Stimulated activated CD4-positive, alpha-beta T cell treated with anti-CD3 and anti-CD28 coated beads, Interleukin-1b, Interleukin-23, amount 100 ng/mL, for 24 hours (primary cell): ENCODE data around the gene STOX2.

Experiments
- DNase-seq, 4 experiments: peaks; one replicate each; pipeline ENCODE4 v3.0.0-alpha.2; 2020; ENCODE audit warnings: low read depth in 4 of 4, low spot score in 1 of 4

Gene STOX2

GRCh38 chr4:183888564-183888963, 16.5 kb upstream of the STOX2 start:
- DNase-seq = no peak

DNA sequence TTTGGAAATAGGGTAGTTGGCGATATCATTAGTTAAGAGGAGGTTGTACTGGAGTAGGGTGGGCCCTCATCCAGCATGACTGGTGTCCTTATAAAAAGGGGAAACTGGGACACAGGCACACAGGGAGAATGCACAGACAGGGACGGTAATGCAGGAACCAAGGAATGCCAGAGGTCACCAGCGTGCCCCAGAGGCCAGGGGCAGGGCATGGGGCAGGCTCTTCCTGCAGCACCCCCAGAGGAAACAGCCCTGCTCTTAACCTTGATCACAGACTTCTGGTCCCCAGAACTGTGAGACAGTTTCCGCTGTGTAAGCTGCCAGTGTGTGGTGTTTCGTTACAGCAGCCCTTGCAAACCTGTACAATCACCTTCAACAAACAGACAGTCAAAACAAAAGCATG, 15.9 kb upstream of the STOX2 start:
- no peak for DNase-seq

- no peak for DNase-seq
Observed at GRCh38 chr4:183897193-183897592, 7.9 kb upstream of the STOX2 start.

DNA sequence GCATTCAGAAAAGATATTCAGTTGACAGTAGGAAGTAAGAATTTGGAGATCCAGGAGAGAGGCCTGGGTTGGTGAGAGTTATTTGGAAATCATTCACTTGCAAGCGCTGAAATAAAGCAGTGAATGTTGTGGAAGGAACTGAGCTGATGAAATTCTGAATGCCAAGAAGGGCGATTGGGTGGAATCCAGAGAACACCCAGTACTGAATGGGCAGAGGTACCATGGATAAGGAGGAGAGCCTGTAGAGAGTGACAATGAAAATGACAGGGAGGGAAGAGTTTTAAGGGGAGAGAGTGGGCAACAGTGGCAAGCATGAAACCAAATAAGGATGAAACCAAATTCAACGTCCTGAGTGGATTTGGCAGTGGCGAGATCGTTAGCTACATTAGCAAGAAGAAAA, 6.7 kb upstream of the STOX2 start:
- DNase-seq = no peak

DNA sequence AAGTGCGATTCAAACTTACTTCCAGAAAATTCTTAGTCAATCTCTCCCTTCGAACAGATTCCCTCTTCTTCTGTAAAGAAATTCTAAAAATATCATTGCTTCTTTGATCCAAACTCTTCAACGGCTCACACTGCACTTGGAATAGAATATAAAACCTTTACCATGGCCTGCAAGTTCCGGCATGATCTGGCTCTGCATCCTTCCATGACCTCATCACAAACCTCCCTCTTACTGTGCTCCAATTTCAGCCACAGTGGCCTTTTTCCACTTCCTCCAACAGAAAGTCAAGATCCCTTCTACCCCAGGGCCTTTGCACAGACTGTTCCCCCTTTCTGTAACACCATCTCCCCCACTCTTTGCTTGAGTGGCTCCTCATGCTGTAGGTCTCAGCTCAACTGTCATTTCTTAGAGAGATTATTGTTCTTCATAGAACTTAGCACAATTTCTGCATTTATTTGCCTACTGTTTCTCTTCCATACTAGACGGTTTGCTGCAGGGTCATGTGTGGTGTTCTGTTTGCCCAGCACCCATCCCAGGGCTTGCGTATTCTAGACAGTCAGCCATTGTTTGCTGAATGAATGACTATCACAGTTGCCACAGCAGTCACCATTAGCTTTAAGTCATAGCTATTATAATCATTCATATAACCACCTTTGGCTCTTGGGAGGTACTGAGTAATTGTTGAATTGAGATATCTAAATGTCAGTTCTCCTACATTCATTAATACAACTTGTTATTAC, 1.9 kb upstream of the STOX2 start:
- no peak for DNase-seq

- no peak for DNase-seq
Observed at GRCh38 chr4:183905593-183906488, 734 bp downstream of the STOX2 start.

DNA sequence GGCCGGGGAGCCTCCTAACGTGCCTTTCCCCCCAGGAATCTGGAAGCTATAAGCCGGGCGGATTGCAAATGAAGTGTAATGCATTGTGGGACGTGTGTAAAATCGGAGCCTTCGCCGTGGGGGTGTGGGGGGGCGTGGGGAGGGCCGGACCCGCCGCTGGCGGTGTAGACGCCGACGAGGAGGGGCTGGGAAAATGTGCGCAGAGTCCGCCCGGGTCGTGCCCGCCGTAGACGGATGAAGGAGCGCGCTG, 1.3 kb downstream of the STOX2 start:
- no peak for DNase-seq

- DNase-seq = no peak
Observed at GRCh38 chr4:183906739-183907651, 1.9 kb downstream of the STOX2 start.

GRCh38 chr4:183907871-183908683, 3.0 kb downstream of the STOX2 start:
- DNase-seq = no peak

DNA sequence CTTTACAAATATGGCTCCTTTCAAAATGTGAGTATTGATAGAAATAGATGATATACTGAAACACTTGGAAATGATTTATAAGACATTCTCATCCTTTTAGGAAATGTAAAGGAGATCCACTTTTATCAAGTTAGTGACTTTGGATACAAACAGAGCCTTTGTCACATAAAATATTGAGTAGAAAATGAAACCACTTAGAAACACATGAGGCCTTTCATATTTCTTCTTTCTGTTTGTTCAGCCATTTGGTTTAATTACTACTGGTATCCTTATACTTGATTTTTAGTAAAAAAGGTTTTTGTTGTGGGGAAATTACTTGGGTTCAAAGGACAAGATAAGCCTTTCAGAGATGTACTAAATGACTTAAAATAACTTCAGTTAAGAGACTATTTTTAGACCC, 4.1 kb downstream of the STOX2 start:
- DNase-seq = no peak

- DNase-seq = no peak
Observed at GRCh38 chr4:183909801-183910200, 4.7 kb downstream of the STOX2 start.

GRCh38 chr4:183912585-183912984, 7.5 kb downstream of the STOX2 start:
- no peak for DNase-seq

DNA sequence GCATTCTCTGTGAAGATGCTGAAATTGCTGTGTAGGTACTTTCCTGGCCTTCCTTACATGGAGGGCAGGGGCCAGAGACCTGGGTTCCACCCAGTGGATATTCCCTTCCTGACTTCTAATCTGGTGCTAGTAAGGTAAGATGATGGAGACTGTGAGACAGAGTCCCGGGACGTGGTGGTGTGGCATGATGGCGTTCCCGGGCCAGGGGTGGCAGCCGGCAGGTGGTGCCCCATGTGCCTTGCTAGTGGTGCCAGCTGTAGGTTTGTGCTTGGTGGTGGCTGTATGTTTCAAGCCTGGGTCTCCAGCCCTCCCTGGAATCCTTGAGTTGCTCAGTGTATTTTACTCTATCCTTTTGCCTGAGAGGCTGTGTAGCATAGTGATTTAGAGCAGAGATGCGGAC, 10.9 kb downstream of the STOX2 start:
- no peak for DNase-seq

GRCh38 chr4:183918696-183919095, 13.6 kb downstream of the STOX2 start:
- no peak for DNase-seq

DNA sequence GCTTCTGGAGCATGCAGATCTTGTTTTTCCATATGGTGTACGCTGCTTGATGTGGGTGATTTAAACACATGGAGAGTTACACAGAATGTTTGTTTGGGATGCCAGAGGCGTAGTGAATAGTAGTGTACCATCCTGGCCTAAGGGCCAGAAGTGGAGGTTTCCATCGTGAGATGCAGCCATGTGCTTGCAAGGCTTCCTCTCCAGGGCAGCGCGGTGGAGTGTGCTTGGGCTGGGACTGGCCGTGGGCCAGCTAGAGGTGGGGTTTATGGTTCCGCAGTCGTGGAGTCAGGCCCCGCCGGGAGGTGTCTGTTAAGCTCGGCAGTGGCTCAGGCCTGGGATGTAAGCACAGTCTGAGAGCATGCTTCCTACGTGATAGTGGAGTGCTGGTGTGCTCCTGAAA, 14.0 kb downstream of the STOX2 start:
- DNase-seq = no peak

GRCh38 chr4:183920512-183920911, 15.4 kb downstream of the STOX2 start:
- no peak for DNase-seq

GRCh38 chr4:183921335-183921734, 16.2 kb downstream of the STOX2 start:
- DNase-seq = no peak

DNA sequence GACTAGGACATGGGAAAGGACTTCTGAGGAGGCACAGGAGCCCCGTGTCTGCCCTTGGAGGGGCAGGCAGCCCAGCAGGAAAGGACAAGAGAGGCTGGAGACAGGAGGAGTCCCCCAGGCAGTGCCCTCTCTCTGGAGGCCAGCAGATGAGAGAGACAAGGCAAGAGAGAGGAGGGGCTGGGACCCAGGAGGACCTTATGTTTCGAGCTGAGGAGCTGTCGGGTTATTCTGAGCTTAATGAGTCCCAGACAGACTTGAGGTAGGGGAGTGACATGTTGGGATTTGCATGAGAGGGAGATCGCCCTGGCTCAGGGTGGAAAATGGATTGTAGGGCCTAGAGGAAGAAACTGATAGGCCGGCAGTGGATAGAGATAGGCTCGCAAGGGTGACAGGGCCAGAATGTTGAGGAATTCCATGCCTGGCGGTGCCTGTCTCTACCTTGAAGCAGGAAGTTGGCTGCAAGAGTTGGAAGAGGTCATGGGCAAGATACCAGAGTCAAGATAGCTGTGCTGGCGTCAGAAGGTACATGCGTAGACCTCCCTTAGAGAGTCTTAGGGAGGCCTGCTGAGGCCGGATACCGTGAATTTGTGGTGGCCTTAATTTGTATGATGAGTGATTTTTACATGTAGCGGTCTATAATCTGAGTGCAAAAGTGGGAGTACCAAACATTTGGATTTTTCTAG, 19.4 kb downstream of the STOX2 start:
- DNase-seq = no peak

GRCh38 chr4:183926950-183927349, 21.8 kb downstream of the STOX2 start:
- DNase-seq = no peak

DNA sequence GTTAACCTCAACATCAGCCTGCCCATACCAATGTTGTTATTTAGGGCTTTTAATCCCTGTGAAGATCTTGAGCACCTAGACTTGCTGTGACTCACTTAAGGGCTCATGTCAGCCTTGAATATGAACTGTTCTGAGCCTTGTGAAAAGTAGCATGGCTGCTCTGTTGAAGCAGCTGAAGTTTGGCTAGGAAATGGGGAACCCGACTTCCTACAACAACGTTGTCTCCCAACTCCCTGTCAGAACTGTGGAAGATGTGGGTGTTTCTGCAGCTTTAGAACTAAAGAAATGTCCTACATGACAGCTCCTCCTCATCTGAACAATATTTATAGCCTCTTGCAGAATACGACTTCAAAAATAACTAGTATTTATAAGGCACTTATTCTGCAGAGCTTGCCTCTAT, 27.5 kb downstream of the STOX2 start:
- DNase-seq = no peak
